ENCODE results near the gene UPF2. TPM values are rescaled to one million over a fixed set of nuclear protein-coding genes. Genes with fewer than 3 reads are reported as not detected.

The UPF2 gene
- total and polyA plus RNA-seq, 2 donors (not counting 1 experiment from before 2014, with no cell fraction given): 8.9 to 60.0 TPM

DNA sequence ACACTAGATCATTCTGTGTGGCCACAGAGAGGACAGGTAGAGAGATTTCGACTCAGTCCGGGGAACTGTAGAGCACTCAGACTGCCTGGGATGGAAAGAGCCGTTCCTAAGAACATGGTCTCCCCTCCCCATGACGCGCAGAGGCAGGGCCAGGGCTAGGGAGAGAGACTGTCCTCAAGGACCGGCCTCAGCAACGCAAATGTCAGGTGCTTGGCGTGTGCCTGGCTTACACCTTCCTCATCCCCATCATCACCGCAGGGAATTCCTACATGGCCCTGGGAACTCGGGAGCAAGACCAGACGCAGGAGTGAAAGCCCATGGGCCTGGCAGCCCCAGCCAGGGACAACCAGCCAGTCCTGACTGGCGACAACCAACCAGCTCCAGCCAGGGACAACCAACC lies 163.8 kb downstream of the UPF2 start:
- Mint-ChIP-seq H3K4me1 (no peaks in the 10 kb centered on the region), H3K27ac (no peak overlapping the region), H3K9me3 (ENCODE audit: insufficient read depth) (no peaks in the 10 kb centered on the region), H3K4me3 (no peak overlapping the region), H3K27me3 (peaks cover 3% of the 10 kb centered on the region)
- no peak overlapping the region for H3K9ac ChIP-seq (ENCODE audit: low read length)
- H3K36me3 ChIP-seq (replicated peaks in 1 of 2; ENCODE audit: control extremely low read depth in 1 of 2, control insufficient read depth in 1 of 2, extremely low read depth in 1 of 2, insufficient read depth in 2 of 2, low read length in 1 of 2): no peaks in the 10 kb centered on the region
- peaks cover 0 to 5% of the 10 kb centered on the region in 2 donors for H3K4me1 ChIP-seq (ENCODE audit: control insufficient read depth in 2 of 2, insufficient read depth in 2 of 2, low read length in 2 of 2)
- WGBS (ENCODE audit: insufficient coverage): 97% methylated on average over 11 of the region's 12 CpGs
- no peak overlapping the region for H3K4me2 ChIP-seq (replicated peaks; ENCODE audit: low read depth, low read length, poor library complexity, severe bottlenecking)
- no peaks in the 10 kb centered on the region for H4K20me1 ChIP-seq (ENCODE audit: control insufficient read depth, insufficient read depth, low read length, poor library complexity, severe bottlenecking)
- H3K9me3 ChIP-seq (ENCODE audit: control extremely low read depth in 1 of 3, control insufficient read depth in 2 of 3, insufficient read depth in 1 of 3, low read length in 2 of 3): no peaks in the 10 kb centered on the region
- no peak overlapping the region for H3K4me3 ChIP-seq (ENCODE audit: control extremely low read depth in 1 of 5, extremely low read depth in 1 of 5, insufficient read depth in 1 of 5, low read depth in 2 of 5, low read length in 4 of 5)
- no peak overlapping the region for H2AFZ ChIP-seq (ENCODE audit: insufficient read depth, low read depth, low read length, poor library complexity, severe bottlenecking)
- ChIA-PET POLR2A (no interaction called here), CTCF (interaction anchor here (0.7 kb wide), 1 partner anchor 839 kb away, joined by 4 read pairs; no protein-coding TSS in a partner anchor)
- H3K27me3 ChIP-seq (replicated peaks in 1 of 4; ENCODE audit: control extremely low read depth in 1 of 4, control insufficient read depth in 3 of 4, insufficient read depth in 4 of 4, low read length in 3 of 4): peaks cover 0 to 3% (median 0%) of the 10 kb centered on the region in 4 experiments
- TF ChIP-seq, protein P1, sequence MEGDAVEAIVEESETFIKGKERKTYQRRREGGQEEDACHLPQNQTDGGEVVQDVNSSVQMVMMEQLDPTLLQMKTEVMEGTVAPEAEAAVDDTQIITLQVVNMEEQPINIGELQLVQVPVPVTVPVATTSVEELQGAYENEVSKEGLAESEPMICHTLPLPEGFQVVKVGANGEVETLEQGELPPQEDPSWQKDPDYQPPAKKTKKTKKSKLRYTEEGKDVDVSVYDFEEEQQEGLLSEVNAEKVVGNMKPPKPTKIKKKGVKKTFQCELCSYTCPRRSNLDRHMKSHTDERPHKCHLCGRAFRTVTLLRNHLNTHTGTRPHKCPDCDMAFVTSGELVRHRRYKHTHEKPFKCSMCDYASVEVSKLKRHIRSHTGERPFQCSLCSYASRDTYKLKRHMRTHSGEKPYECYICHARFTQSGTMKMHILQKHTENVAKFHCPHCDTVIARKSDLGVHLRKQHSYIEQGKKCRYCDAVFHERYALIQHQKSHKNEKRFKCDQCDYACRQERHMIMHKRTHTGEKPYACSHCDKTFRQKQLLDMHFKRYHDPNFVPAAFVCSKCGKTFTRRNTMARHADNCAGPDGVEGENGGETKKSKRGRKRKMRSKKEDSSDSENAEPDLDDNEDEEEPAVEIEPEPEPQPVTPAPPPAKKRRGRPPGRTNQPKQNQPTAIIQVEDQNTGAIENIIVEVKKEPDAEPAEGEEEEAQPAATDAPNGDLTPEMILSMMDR (IDR thresholded peaks at IDR 0.05): no peak
- DNase-seq (no peak), ATAC-seq (ENCODE audit: low read depth) (no peak)
- no peak overlapping the region for H3K27ac ChIP-seq (ENCODE audit: low read length in 2 of 2)
- intact Hi-C loops (cut with micrococcal nuclease): no loop called here
- H3K79me2 ChIP-seq (ENCODE audit: control insufficient read depth, insufficient read depth, low read length): no peaks in the 10 kb centered on the region

DNA sequence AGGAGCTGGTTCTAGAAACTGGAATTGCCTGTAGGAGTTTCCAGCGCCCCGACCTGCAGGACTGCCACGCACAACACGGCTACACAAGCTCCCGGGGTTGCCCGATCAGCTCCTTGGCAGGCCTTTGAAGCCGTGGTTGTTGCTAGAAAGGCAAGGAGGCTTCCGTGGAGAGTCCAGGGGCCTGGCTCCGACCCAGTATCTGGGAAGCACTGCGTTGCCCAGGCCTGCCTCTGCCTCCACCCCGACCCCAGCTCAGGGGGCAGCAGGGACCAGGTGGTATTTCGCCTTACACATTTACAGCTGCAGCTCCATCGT lies 165.1 kb downstream of the UPF2 start:
- Mint-ChIP-seq H3K9me3 (ENCODE audit: insufficient read depth) (no peaks in the 10 kb centered on the region), H3K4me3 (no peak overlapping the region), H3K27ac (no peak overlapping the region), H3K27me3 (peaks cover 8% of the 10 kb centered on the region), H3K4me1 (no peaks in the 10 kb centered on the region)
- H3K9ac ChIP-seq (ENCODE audit: low read length): no peak overlapping the region
- H3K4me2 ChIP-seq (replicated peaks; ENCODE audit: low read depth, low read length, poor library complexity, severe bottlenecking): no peak overlapping the region
- intact Hi-C loops (cut with micrococcal nuclease): no loop called here
- DNase-seq: no peak
- no peaks in the 10 kb centered on the region for H3K79me2 ChIP-seq (ENCODE audit: control insufficient read depth, insufficient read depth, low read length)
- no peak overlapping the region for H3K27ac ChIP-seq (ENCODE audit: low read length in 2 of 2)
- POLR2A ChIA-PET: no interaction called here
- no peak for ATAC-seq (ENCODE audit: low read depth)
- peaks cover 0 to 5% of the 10 kb centered on the region in 2 donors for H3K4me1 ChIP-seq (ENCODE audit: control insufficient read depth in 2 of 2, insufficient read depth in 2 of 2, low read length in 2 of 2)
- H4K20me1 ChIP-seq (ENCODE audit: control insufficient read depth, insufficient read depth, low read length, poor library complexity, severe bottlenecking): no peaks in the 10 kb centered on the region
- no peaks in the 10 kb centered on the region for H3K36me3 ChIP-seq (replicated peaks in 1 of 2; ENCODE audit: control extremely low read depth in 1 of 2, control insufficient read depth in 1 of 2, extremely low read depth in 1 of 2, insufficient read depth in 2 of 2, low read length in 1 of 2)
- WGBS (ENCODE audit: insufficient coverage): 95% methylated on average over 13 of the region's 13 CpGs
- no peaks in the 10 kb centered on the region for H3K9me3 ChIP-seq (ENCODE audit: control extremely low read depth in 1 of 3, control insufficient read depth in 2 of 3, insufficient read depth in 1 of 3, low read length in 2 of 3)
- H3K4me3 ChIP-seq (ENCODE audit: control extremely low read depth in 1 of 5, extremely low read depth in 1 of 5, insufficient read depth in 1 of 5, low read depth in 2 of 5, low read length in 4 of 5): no peak overlapping the region
- H3K27me3 ChIP-seq (replicated peaks in 1 of 4; ENCODE audit: control extremely low read depth in 1 of 4, control insufficient read depth in 3 of 4, insufficient read depth in 4 of 4, low read length in 3 of 4): peaks cover 0 to 3% (median 0%) of the 10 kb centered on the region in 4 experiments
- no peak overlapping the region for H2AFZ ChIP-seq (ENCODE audit: insufficient read depth, low read depth, low read length, poor library complexity, severe bottlenecking)
- CTCF ChIA-PET: no interaction called here
- TF ChIP-seq EZH2 (IDR thresholded peaks at IDR 0.05; ENCODE audit: borderline replicate concordance, insufficient read depth, low read depth, low read length, poor library complexity, severe bottlenecking): no peak
- TF ChIP-seq, protein P1 (IDR thresholded peaks at IDR 0.05): no peak

Data from B cell (primary cell).